Skeletal muscle satellite cell (primary cell): ENCODE results near the gene SNX3.
A peak's percentile ranks its signal among the peaks of the same experiment; 100 is the strongest.

Experiments
- H3K27me3 ChIP-seq: 2 replicates; pipeline ENCODE4 v1.7.0; 2013; ENCODE audit warnings: low read length; ENCODE audit not compliant: control insufficient read depth, insufficient read depth
- H3K36me3 ChIP-seq: 2 replicates; pipeline ENCODE4 v1.7.0; 2013; ENCODE audit warnings: mild to moderate bottlenecking, control low read depth, low read length; ENCODE audit not compliant: insufficient read depth
- H3K4me1 ChIP-seq: 2 replicates; pipeline ENCODE4 v1.7.0; 2013; ENCODE audit warnings: low read length; ENCODE audit not compliant: control insufficient read depth, insufficient read depth
- H3K4me2 ChIP-seq: 2 replicates; pipeline ENCODE4 v1.7.0; 2013; ENCODE audit warnings: mild to moderate bottlenecking, low read length
- H3K4me3 ChIP-seq: 2 replicates; pipeline ENCODE4 v1.7.0; 2013; ENCODE audit warnings: low read length
- H3K9ac ChIP-seq: 2 replicates; pipeline ENCODE4 v1.7.0; 2013; ENCODE audit warnings: mild to moderate bottlenecking, low read depth, low read length, moderate library complexity
- H3K9me3 ChIP-seq: replicated peaks from 2 replicates; pipeline ENCODE4 v1.7.0; 2013; ENCODE audit warnings: mild to moderate bottlenecking, control low read depth, low read length

The SNX3 gene

DNA sequence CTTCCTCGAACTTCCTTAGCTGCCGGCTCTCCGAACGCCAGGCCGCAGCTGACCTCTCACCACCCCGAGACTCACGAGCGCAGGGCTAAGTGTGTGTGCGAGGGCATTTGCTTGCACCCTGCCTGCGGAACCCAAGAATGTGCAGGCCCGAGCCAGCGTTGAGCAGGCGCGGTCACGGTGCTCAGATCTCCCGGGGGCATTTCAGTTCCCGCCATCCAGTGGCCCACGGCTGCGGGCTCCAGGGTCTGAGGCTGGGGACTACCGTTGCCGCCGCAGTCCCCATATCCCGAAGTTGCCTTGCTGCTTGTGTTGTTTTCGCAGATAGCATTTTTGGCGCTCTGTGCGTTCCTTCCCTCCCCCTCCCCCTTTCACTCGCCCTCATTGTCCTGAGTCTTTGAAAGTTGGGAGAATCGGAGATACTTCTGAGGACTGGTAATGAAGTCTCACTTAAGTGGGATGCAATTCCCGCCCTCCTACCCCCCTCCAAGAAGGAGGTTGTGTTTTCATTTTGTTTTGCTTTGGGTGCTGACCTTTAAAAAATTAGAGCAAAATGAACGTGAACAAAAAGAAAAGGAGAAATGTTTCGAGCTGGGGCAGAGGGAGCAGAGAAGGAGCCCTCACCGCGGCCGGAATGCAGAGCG, 93.3 kb downstream of the SNX3 start:
- no peak overlapping the region for H3K4me3 ChIP-seq
- no peaks in the 10 kb centered on the region for H3K9me3 ChIP-seq
- no peak overlapping the region for H3K9ac ChIP-seq
- no peaks in the 10 kb centered on the region for H3K36me3 ChIP-seq
- no peak overlapping the region for H3K4me2 ChIP-seq
- H3K27me3 ChIP-seq = peaks cover 98% of the 10 kb centered on the region
- H3K4me1 ChIP-seq = peaks cover 14% of the 10 kb centered on the region

DNA sequence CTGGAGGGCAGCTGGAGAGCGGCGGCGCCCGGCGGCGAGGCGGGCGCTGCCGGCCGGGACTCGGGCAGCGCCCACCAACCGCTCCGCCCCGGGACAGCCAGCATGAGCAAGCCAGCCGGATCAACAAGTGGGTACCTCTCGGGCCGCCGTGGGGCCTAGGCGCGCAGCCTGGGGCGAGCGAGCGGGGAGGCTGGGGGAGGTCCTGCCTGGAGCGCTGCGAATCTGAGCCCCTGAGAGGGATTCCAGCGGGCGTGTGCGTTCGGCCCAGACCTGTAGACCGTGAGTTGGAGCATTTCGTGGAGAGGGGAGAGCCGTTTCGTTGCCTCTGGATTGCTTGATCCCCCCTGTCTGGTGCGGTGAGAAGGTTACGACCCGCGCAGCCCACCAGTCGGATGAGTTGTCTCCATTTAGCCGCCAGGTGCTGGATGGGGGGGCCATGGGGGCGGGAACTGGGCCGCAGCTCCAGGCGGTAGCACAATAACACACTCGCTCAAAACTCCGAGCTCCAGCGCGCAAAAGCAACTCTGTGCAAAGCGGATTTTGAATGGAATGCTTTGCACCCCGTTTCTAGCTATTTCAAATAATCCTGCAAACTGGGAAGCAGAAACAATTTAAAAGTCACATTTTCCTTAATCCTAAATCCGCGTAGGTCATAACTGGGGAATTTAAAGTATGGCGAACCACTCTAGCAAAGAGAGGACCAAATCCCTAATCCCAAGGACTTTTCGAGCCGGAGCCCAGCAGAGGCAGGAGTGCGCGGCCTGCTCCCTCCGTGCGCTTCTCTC, 94.0 kb downstream of the SNX3 start:
- peak overlapping the region; percentile 65 for H3K4me2 ChIP-seq
- no peak overlapping the region for H3K4me3 ChIP-seq
- peaks cover 14% of the 10 kb centered on the region for H3K4me1 ChIP-seq
- no peak overlapping the region for H3K9ac ChIP-seq
- no peaks in the 10 kb centered on the region for H3K9me3 ChIP-seq
- H3K27me3 ChIP-seq = peaks cover 98% of the 10 kb centered on the region
- H3K36me3 ChIP-seq = no peaks in the 10 kb centered on the region

DNA sequence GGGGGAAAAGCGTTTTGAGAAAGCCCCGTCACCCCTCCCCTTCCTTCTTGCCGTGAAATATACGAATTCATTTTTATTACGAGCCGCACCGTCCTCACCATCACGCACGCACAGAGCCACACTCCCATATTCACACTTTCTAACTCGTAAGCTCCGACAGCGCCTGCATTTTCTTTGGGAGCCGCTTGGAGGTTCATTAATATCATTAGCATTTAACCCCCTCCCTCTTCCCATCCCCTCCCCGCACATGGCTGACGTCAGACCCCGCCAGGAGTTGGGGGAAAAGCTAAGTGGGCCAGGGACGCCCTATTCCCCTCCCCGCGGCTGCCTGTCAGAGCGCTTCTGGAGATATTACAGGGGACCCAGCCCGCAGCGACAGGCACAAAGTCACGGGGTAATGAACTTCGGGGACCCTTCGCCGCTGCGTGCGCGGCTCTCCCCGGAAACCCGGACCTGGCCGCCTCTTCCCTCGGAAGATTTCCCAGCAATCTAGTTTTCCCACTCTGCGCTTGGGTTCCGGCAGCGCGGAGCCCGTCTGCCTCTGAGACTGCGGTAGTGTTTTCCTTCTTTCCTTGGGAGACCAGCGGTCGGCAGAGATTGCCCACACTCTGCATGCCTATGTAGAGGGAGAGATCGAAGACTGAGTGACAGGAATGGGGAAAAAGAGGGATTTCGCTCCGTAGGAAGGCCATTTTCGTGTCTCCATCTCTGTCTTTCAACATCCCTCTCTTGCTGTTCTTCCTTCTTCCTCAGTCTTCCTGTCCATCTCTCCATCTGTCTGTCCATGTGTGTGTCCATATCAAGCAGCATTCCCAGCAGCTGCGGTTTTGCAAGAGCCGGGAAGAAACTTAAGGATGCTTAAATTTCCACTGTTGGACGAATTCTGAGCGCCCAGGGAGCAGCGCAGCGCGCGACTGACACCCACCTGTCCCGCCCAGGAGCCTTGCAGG, 94.9 kb downstream of the SNX3 start, which contains the start of gene NR2E1:
NR2E1 (plus strand) TSS at position 309 of the 950 bp plus-strand sequence. CDS start 744 bp downstream, outside the sequence.
- peak within 1 kb of the TSS; percentile 47 for H3K4me3 ChIP-seq
- peaks cover 14% of the 10 kb centered on the region for H3K4me1 ChIP-seq
- no peaks in the 10 kb centered on the region for H3K36me3 ChIP-seq
- H3K9me3 ChIP-seq = no peaks in the 10 kb centered on the region
- peak within 1 kb of the TSS; percentile 65 for H3K4me2 ChIP-seq
- no peak within 1 kb of the TSS for H3K9ac ChIP-seq
- peaks cover 98% of the 10 kb centered on the region for H3K27me3 ChIP-seq

DNA sequence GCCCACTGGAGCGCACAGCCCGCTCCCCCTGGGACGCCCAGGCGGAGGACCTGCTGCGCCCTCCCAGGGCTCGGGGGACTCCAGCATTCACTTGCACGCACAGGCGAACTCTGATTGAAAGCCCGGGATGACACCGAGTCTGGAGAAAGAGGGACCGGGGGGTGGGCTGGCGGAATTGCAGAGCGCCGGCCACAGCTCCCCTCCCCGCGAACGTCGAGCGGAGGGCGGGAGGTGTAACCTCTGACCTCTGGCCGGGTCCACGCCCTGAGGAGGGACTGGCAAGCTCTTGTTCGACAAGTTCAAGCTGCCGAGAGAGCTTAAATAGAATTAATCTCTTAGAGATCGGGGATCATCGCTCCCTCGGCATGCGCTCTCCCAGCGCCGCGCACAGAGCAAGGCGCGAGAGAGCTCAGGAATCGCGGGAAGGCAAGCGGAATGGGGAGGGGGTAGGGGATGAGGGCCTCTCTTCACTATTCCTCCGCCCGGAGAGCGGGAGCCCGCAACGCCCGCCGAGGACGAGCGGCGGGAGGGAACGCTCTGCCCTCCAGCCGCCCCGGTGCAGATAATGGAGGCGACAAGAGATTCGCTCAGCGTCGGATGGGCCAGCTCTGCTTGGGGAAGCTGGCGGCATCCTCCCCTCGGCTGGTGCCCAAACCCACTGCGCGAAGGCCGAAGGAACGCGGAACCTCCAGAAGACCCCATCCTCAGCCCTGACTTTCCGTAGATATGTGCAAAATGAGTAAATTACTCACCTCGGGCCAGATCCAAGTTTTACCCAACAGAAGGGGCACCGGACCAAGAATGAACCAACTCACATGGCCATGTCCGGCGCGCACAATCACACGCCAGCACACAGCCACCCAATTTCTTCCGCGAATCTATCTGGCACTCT, 95.8 kb downstream of the SNX3 start:
- Histone ChIP-seq H3K27me3 (peaks cover 98% of the 10 kb centered on the region), H3K4me1 (peaks cover 14% of the 10 kb centered on the region), H3K9me3 (no peaks in the 10 kb centered on the region), H3K4me2 (peak overlapping the region; percentile 65), H3K9ac (no peak overlapping the region), H3K36me3 (no peaks in the 10 kb centered on the region), H3K4me3 (peak overlapping the region; percentile 47)

DNA sequence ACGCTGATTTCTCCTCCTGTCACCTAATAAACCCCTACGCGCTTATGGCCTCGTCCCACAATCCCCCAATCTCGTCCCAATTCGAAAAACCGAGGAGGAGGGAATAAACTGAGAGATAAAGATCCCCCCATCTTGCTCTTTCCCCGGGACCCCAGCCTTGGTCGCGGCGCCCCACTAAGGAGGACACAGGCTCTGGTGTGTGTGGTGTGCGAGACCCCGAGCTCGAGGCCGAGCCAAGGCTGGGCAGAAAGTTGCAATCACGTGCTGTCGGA, 96.4 kb downstream of the SNX3 start:
- Histone ChIP-seq H3K27me3 (peaks cover 100% of the 10 kb centered on the region), H3K4me2 (no peak overlapping the region), H3K9me3 (no peaks in the 10 kb centered on the region), H3K36me3 (no peaks in the 10 kb centered on the region), H3K9ac (no peak overlapping the region), H3K4me3 (no peak overlapping the region), H3K4me1 (peaks cover 14% of the 10 kb centered on the region)

DNA sequence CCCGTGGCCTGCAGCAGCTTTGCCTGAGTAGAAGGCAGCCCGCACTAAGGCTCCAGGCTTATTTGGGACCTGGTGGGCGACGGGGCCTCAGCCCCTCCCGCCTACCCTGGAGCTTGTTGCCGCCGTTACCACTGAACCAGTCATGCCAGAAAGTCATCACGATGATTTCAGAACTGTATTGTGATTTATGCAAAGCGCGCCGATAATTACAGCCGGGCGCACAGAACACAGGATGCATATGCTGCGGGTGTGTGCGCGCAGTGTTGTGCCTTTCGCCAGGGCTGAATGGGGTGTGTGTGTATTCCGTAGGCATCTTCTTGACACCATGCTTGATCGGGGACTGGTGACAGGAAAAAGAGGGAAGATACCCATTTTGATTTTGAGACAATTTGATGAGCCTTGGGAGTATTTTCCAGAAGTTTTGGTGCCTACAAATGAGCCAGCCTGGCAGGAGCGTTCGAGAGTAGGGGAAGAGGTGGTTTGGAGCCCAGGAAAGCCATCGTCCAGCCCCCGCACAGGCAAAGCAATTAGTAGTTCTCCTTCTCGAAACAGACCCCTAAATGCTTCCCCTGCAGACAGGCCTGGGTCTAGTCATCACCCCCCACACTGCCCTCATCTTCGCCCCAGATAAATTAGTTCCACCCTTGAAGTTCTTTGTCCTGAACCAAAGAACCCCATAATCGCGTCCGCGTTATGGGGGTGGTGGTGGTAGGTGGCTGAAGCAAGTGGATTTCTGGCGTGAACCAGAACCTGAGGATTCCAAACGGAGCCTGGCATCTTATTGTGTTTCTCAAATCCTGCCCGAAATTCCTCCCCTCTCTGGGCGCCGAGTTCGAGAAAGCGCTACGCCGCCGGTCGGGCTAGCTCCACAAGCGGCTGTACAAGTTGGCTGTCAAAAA, 96.9 kb downstream of the SNX3 start:
- no peak overlapping the region for H3K9ac ChIP-seq
- peaks cover 100% of the 10 kb centered on the region for H3K27me3 ChIP-seq
- peaks cover 14% of the 10 kb centered on the region for H3K4me1 ChIP-seq
- H3K9me3 ChIP-seq = no peaks in the 10 kb centered on the region
- no peaks in the 10 kb centered on the region for H3K36me3 ChIP-seq
- no peak overlapping the region for H3K4me2 ChIP-seq
- no peak overlapping the region for H3K4me3 ChIP-seq

DNA sequence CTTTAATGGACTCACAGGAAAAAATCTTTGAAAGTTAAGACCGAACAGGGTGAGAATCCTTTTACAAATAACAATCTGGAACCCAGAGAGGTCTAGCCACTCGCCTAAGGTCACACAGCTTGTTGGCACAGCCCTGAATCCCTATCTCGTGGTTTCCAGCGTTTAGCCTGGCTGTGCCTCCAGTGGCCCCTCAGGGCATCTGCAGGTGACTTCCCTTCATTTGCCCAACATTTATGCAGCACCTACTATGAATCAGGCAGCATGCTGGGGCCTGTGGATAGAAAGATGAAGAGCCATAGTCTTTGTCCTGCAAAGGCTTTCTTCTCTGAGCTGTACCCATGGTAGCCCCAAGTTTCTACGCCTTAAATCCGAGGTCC, 97.6 kb downstream of the SNX3 start:
- Histone ChIP-seq H3K4me1 (peaks cover 14% of the 10 kb centered on the region), H3K9me3 (no peaks in the 10 kb centered on the region), H3K36me3 (no peaks in the 10 kb centered on the region), H3K4me3 (no peak overlapping the region), H3K9ac (no peak overlapping the region), H3K27me3 (peaks cover 100% of the 10 kb centered on the region), H3K4me2 (no peak overlapping the region)

DNA sequence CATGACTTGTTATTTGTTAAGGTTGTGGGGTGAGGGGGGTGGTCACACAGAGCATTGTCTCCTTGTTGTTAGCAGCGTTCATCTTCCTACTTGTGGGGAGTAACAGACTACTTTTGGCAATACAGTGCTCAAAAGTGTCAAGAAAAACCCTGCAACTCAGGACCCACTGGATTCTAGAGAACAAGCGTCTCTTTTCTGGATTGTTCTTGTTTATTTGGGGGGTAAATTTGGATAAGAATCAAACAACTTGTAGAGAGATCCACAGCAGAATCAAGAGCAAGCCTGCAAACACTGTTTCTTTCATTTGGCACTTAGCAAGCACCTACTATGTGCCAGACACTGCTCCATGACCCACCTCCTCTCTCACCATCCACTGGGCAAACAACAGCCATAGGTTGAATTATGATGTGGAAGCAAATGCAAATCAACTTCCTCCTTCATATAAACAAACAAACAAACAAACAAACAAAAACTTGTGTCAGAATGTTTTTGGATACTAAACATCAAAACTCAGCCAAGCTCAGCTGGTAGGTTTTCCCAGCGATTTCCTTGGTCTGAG, 99.0 kb downstream of the SNX3 start:
- no peak overlapping the region for H3K4me2 ChIP-seq
- no peaks in the 10 kb centered on the region for H3K36me3 ChIP-seq
- no peak overlapping the region for H3K4me3 ChIP-seq
- H3K9ac ChIP-seq = no peak overlapping the region
- H3K4me1 ChIP-seq = peaks cover 17% of the 10 kb centered on the region
- H3K27me3 ChIP-seq = peaks cover 100% of the 10 kb centered on the region
- no peaks in the 10 kb centered on the region for H3K9me3 ChIP-seq
